ENCODE results near the gene MAP3K9. TPM values are rescaled to one million over a fixed set of nuclear protein-coding genes. Genes with fewer than 3 reads are reported as not detected.

MAP3K9 gene
- total and polyA plus RNA-seq, 9 of the 15 experiments (the other 6 are each of a cell fraction or from before 2014, with no cell fraction given) = 0.03 to 0.60 (median 0.36) TPM

DNA sequence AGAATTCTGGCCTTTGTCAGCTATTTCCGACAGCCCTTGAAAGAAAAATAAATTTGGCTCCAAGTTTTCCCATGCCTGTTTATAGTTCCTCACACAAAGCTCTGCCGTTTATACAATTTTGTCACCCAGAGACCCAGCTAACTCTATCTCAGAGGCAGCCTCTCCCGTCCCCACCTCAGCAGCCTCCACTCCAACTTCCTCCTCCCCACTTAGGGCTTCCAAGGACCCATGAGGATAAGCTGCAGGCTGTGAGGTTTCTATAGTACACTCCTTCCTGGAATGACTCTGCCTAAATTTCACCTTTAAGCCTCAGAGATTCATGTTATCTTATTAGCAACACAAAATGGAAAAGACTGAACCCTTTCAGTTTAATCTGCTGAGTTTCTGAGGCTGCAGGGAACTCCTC lies 95.8 kb downstream of the MAP3K9 start:
- Histone ChIP-seq H3K9me3 (replicated peaks; ENCODE audit: control insufficient read depth, insufficient read depth, low read depth, low read length) (no peaks in the 10 kb centered on the region), H3K36me3 (ENCODE audit: control insufficient read depth, insufficient read depth, low read length) (no peaks in the 10 kb centered on the region), H3K4me2 (ENCODE audit: insufficient read depth, low read length) (no peak overlapping the region), H4K20me1 (replicated peaks; ENCODE audit: control insufficient read depth, insufficient read depth, low read length) (no peaks in the 10 kb centered on the region), H2AFZ (ENCODE audit: low read depth, low read length) (no peak overlapping the region), H3K79me2 (ENCODE audit: control insufficient read depth, insufficient read depth, low read length) (no peaks in the 10 kb centered on the region), H3K9me1 (ENCODE audit: control insufficient read depth, insufficient read depth, low read length) (no peaks in the 10 kb centered on the region), H3K27ac (ENCODE audit: extremely low read depth, low read depth, low read length) (no peak overlapping the region), H3K9ac (ENCODE audit: insufficient read depth in 1 of 2, low read depth in 2 of 2, low read length in 2 of 2) (no peak overlapping the region), H3K4me3 (no peak overlapping the region), H3K4me1 (replicated peaks in 1 of 2; ENCODE audit: control insufficient read depth in 2 of 2, insufficient read depth in 2 of 2, low read length in 2 of 2) (no peaks in the 10 kb centered on the region), H3K27me3 (ENCODE audit: control insufficient read depth in 2 of 2, insufficient read depth in 2 of 2, low read length in 2 of 2) (no peaks in the 10 kb centered on the region; a peak in 1 of 5 replicates)
- ATAC-seq = no peak
- no TSS peak for BruUV-seq (replicated peaks)
- no peak for FAIRE-seq
- WGBS (ENCODE audit: insufficient coverage, low coverage, missing lambda C conversion rate) = 4% methylated on average over 3 of the region's 3 CpGs
- ChIA-PET POLR2A (no interaction called here), CTCF (ENCODE audit: low intra/inter-chr PET ratio) (interaction anchor here (0.6 to 0.7 kb wide), 2 partner anchors 45 to 192 kb away, joined by 3 to 4 read pairs; no protein-coding TSS in a partner anchor)
- DNase-seq (ENCODE audit: extremely low read depth in 1 of 4, low spot score in 3 of 4) = no peak
- intact Hi-C loops (cut with micrococcal nuclease) = loop anchor here (10.0 kb wide), 1 partner anchor 89 kb away; no protein-coding TSS in a partner anchor
- in situ Hi-C loops (cut with MboI) = no loop called here
- TF ChIP-seq HMG20A (CRISPR knock-in tag; conservative IDR thresholded peaks at IDR 0.05) (no peak), ZFPM2 (CRISPR knock-in tag; IDR thresholded peaks at IDR 0.05) (no peak), SRSF1 (IDR thresholded peaks at IDR 0.05; ENCODE audit: low read depth, low read length) (no peak), C11orf30 (IDR thresholded peaks at IDR 0.05; ENCODE audit: low read depth) (no peak), TEAD2 (tag; IDR thresholded peaks at IDR 0.05) (no peak), NR4A1 (CRISPR knock-in tag; IDR thresholded peaks at IDR 0.05) (no peak), NR4A1 (tag; IDR thresholded peaks at IDR 0.05) (no peak), POLR2B (IDR thresholded peaks at IDR 0.05; ENCODE audit: low read depth, partially characterized antibody) (no peak), RAD51 (IDR thresholded peaks at IDR 0.05; ENCODE audit: borderline replicate concordance, low read depth) (no peak), IFI16 (CRISPR knock-in tag; IDR thresholded peaks at IDR 0.05) (no peak), MAFK (IDR thresholded peaks at IDR 0.05; ENCODE audit: low read length) (no peak), THRAP3 (IDR thresholded peaks at IDR 0.05; ENCODE audit: borderline replicate concordance) (no peak), CHD1 (IDR thresholded peaks at IDR 0.05; ENCODE audit: low read length) (no peak), GTF2E2 (tag; IDR thresholded peaks at IDR 0.05) (no peak)
- TF ChIP-seq, protein P1, sequence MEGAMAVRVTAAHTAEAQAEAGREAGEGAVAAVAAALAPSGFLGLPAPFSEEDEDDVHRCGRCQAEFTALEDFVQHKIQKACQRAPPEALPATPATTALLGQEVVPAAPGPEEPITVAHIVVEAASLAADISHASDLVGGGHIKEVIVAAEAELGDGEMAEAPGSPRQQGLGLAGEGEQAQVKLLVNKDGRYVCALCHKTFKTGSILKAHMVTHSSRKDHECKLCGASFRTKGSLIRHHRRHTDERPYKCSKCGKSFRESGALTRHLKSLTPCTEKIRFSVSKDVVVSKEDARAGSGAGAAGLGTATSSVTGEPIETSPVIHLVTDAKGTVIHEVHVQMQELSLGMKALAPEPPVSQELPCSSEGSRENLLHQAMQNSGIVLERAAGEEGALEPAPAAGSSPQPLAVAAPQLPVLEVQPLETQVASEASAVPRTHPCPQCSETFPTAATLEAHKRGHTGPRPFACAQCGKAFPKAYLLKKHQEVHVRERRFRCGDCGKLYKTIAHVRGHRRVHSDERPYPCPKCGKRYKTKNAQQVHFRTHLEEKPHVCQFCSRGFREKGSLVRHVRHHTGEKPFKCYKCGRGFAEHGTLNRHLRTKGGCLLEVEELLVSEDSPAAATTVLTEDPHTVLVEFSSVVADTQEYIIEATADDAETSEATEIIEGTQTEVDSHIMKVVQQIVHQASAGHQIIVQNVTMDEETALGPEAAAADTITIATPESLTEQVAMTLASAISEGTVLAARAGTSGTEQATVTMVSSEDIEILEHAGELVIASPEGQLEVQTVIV (CRISPR knock-in tag; IDR thresholded peaks at IDR 0.05; ENCODE audit: borderline replicate concordance) = no peak
- TF ChIP-seq, protein P2, sequence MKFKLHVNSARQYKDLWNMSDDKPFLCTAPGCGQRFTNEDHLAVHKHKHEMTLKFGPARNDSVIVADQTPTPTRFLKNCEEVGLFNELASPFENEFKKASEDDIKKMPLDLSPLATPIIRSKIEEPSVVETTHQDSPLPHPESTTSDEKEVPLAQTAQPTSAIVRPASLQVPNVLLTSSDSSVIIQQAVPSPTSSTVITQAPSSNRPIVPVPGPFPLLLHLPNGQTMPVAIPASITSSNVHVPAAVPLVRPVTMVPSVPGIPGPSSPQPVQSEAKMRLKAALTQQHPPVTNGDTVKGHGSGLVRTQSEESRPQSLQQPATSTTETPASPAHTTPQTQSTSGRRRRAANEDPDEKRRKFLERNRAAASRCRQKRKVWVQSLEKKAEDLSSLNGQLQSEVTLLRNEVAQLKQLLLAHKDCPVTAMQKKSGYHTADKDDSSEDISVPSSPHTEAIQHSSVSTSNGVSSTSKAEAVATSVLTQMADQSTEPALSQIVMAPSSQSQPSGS (CRISPR knock-in tag; IDR thresholded peaks at IDR 0.05) = no peak
- TF ChIP-seq, protein P3, sequence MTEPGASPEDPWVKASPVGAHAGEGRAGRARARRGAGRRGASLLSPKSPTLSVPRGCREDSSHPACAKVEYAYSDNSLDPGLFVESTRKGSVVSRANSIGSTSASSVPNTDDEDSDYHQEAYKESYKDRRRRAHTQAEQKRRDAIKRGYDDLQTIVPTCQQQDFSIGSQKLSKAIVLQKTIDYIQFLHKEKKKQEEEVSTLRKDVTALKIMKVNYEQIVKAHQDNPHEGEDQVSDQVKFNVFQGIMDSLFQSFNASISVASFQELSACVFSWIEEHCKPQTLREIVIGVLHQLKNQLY (CRISPR knock-in tag; conservative IDR thresholded peaks at IDR 0.05) = no peak
- TF ChIP-seq, protein P4, sequence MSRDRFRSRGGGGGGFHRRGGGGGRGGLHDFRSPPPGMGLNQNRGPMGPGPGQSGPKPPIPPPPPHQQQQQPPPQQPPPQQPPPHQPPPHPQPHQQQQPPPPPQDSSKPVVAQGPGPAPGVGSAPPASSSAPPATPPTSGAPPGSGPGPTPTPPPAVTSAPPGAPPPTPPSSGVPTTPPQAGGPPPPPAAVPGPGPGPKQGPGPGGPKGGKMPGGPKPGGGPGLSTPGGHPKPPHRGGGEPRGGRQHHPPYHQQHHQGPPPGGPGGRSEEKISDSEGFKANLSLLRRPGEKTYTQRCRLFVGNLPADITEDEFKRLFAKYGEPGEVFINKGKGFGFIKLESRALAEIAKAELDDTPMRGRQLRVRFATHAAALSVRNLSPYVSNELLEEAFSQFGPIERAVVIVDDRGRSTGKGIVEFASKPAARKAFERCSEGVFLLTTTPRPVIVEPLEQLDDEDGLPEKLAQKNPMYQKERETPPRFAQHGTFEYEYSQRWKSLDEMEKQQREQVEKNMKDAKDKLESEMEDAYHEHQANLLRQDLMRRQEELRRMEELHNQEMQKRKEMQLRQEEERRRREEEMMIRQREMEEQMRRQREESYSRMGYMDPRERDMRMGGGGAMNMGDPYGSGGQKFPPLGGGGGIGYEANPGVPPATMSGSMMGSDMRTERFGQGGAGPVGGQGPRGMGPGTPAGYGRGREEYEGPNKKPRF (IDR thresholded peaks at IDR 0.05; ENCODE audit: low read depth, low read length) = no peak
